ENCODE results near the gene HOXD3.

The HOXD3 gene

GRCh38 chr2:176160986-176161824, 4.1 kb downstream of the HOXD3 start:
- in situ Hi-C loops (cut with MboI; ENCODE audit: low sequenced_read_pairs), result no loop called here

- in situ Hi-C loops (cut with MboI; ENCODE audit: low sequenced_read_pairs), result no loop called here
These were observed 4.9 kb downstream of the HOXD3 start for GRCh38 chr2:176161825-176162626.

- in situ Hi-C loops (cut with MboI; ENCODE audit: low sequenced_read_pairs), result no loop called here
These were observed 6.0 kb downstream of the HOXD3 start for GRCh38 chr2:176162911-176163671.

GRCh38 chr2:176163672-176164056, 6.6 kb downstream of the HOXD3 start:
- in situ Hi-C loops (cut with MboI; ENCODE audit: low sequenced_read_pairs), result no loop called here

GRCh38 chr2:176164201-176164600, 7.1 kb downstream of the HOXD3 start:
- in situ Hi-C loops (cut with MboI; ENCODE audit: low sequenced_read_pairs), result no loop called here

GRCh38 chr2:176164611-176165369, 7.7 kb downstream of the HOXD3 start:
- in situ Hi-C loops (cut with MboI; ENCODE audit: low sequenced_read_pairs), result no loop called here

GRCh38 chr2:176165370-176166050, 8.4 kb downstream of the HOXD3 start:
- in situ Hi-C loops (cut with MboI; ENCODE audit: low sequenced_read_pairs), result no loop called here

- in situ Hi-C loops (cut with MboI; ENCODE audit: low sequenced_read_pairs), result no loop called here
These were observed 9.2 kb downstream of the HOXD3 start for GRCh38 chr2:176166272-176166671.

- in situ Hi-C loops (cut with MboI; ENCODE audit: low sequenced_read_pairs), result no loop called here
These were observed 10.3 kb downstream of the HOXD3 start for GRCh38 chr2:176167398-176167797.

- in situ Hi-C loops (cut with MboI; ENCODE audit: low sequenced_read_pairs), result no loop called here
These were observed 12.1 kb downstream of the HOXD3 start for GRCh38 chr2:176169181-176169580.

GRCh38 chr2:176169711-176170110, 12.6 kb downstream of the HOXD3 start:
- in situ Hi-C loops (cut with MboI; ENCODE audit: low sequenced_read_pairs), result no loop called here

- in situ Hi-C loops (cut with MboI; ENCODE audit: low sequenced_read_pairs), result no loop called here
These were observed 13.6 kb downstream of the HOXD3 start for GRCh38 chr2:176170602-176171305.

- in situ Hi-C loops (cut with MboI; ENCODE audit: low sequenced_read_pairs), result no loop called here
These were observed 14.4 kb downstream of the HOXD3 start for GRCh38 chr2:176171351-176172006.

- in situ Hi-C loops (cut with MboI; ENCODE audit: low sequenced_read_pairs), result no loop called here
These were observed 15.1 kb downstream of the HOXD3 start for GRCh38 chr2:176172007-176172894.

GRCh38 chr2:176172895-176173566, 15.9 kb downstream of the HOXD3 start:
- in situ Hi-C loops (cut with MboI; ENCODE audit: low sequenced_read_pairs), result no loop called here

GRCh38 chr2:176173567-176174381, 16.7 kb downstream of the HOXD3 start:
- in situ Hi-C loops (cut with MboI; ENCODE audit: low sequenced_read_pairs), result no loop called here

Measured in HL-60/S4 treated with phorbol 12-myristate 13-acetate at 8.2 ng/mL for 4 days and 3 days (cell line).